K562 (cell line): ENCODE data around the gene MEGF11. TPM values are rescaled to one million over a fixed set of nuclear protein-coding genes. Genes with fewer than 3 reads are reported as not detected.

Experiments
- BRCA1 ChIP-seq, 2 experiments: fragments of 450-650 bp in 1 of 2; sonication (generic) in 1 of 2; formaldehyde crosslinking in 1 of 2; IDR thresholded peaks; 2 replicates each; pipeline versions ENCODE4 v1.5.0 to v1.6.1; 2017 to 2020; ENCODE audit warnings: mild to moderate bottlenecking in 1 of 2, missing genetic modification reagents in 1 of 2
- CXXC5 ChIP-seq: fragments of 250-450 bp; sonication (Bioruptor Pico); IDR thresholded peaks from 2 replicates; pipeline ENCODE4 v1.8.0; 2022; ENCODE audit warnings: inconsistent platforms, mild to moderate bottlenecking, moderate library complexity
- E2F8 ChIP-seq: fragments of 450-650 bp; IDR thresholded peaks from 2 replicates; pipeline ENCODE4 v1.7.1; 2018; ENCODE audit warnings: mild to moderate bottlenecking, low read depth; ENCODE audit not compliant: partially characterized antibody
- MBD2 ChIP-seq: sonication (generic); IDR thresholded peaks from 2 replicates; pipeline ENCODE4 v1.6.1; 2016; ENCODE audit warnings: low read depth, borderline replicate concordance
- NFYB ChIP-seq: IDR thresholded peaks from 2 replicates; pipeline ENCODE4 v1.6.1; 2011; ENCODE audit warnings: mild to moderate bottlenecking, moderate library complexity; ENCODE audit not compliant: insufficient read length; ENCODE audit errors: extremely low read depth
- NKRF ChIP-seq: fragments of 450-650 bp; IDR thresholded peaks from 2 replicates; pipeline ENCODE4 v1.6.1; 2016; ENCODE audit warnings: borderline replicate concordance
- PHB2 ChIP-seq: fragments of 450-650 bp; IDR thresholded peaks from 2 replicates; pipeline ENCODE4 v1.6.1; 2017; ENCODE audit warnings: low read depth
- POLR2A ChIP-seq: fragments of 450-650 bp; conservative IDR thresholded peaks from 2 replicates; pipeline ENCODE4 v1.6.1; 2016
- THAP12 ChIP-seq: fragments of 250-450 bp; sonication (Bioruptor Pico); IDR thresholded peaks from 2 replicates; pipeline ENCODE4 v1.9.0; 2021; ENCODE audit warnings: mild to moderate bottlenecking, inconsistent platforms
- THRB ChIP-seq: fragments of 450-650 bp; formaldehyde crosslinking; conservative IDR thresholded peaks from 2 replicates; pipeline ENCODE4 v1.4.0; 2022; ENCODE audit warnings: mild to moderate bottlenecking, missing genetic modification characterization
- TSC22D4 ChIP-seq: fragments of 450-650 bp; IDR thresholded peaks from 2 replicates; pipeline ENCODE4 v1.6.1; 2016; ENCODE audit warnings: missing genetic modification characterization, missing biosample characterization, control low read depth
- U2AF1 ChIP-seq: fragments of 200-400 bp; formaldehyde crosslinking; optimal IDR thresholded peaks from 2 replicates; pipeline ENCODE3; 2017; ENCODE audit warnings: mild to moderate bottlenecking, low read depth, low read length, moderate library complexity
- ZKSCAN3 ChIP-seq: fragments of 250-450 bp; sonication (Bioruptor Pico); IDR thresholded peaks from 2 replicates; pipeline ENCODE4 v1.4.0; 2020
- ZNF140 ChIP-seq: fragments of 250-450 bp; sonication (Bioruptor Pico); IDR thresholded peaks from 2 replicates; pipeline ENCODE4 v1.8.0; 2021; ENCODE audit warnings: moderate library complexity, mild to moderate bottlenecking, inconsistent platforms
- ZNF398 ChIP-seq: fragments of 250-450 bp; sonication (Bioruptor Pico); IDR thresholded peaks from 2 replicates; pipeline ENCODE4 v1.8.0; 2021; ENCODE audit warnings: moderate library complexity, mild to moderate bottlenecking, inconsistent platforms
- ZSCAN29 ChIP-seq: fragments of 450-650 bp; IDR thresholded peaks from 2 replicates; pipeline ENCODE4 v1.6.1; 2017
- polyA plus RNA-seq, 8 experiments: library from polyadenylated mRNA; depleted of rRNA in 4 of 8; stranded (reverse) in 5 of 8; unstranded in 3 of 8; fragments of >200 nt; fragmentation: Nextera tagmentation in 2 of 8; fragmentation: Illumina TruSeq in 1 of 8; extraction: Ambion mirVana in 2 of 8; extraction: Trizol in 1 of 8; gene quantifications; 2 replicates each; pipeline versions ENCODE4 v1.2.1 to v1.2.3, GENCODE V29; 2011 to 2014; ENCODE audit warnings: inconsistent platforms in 1 of 8, missing spikeins in 1 of 8
- total RNA-seq, 7 experiments: library from RNA; depleted of rRNA in 6 of 7; stranded (reverse); fragments of >200 nt in 6 of 7; fragmentation: Illumina TruSeq in 2 of 7; extraction: Trizol in 2 of 7; gene quantifications; 2 replicates each; pipeline versions ENCODE4 v1.2.1 to v1.2.3, GENCODE V29; 2011 to 2021; ENCODE audit warnings: low replicate concordance in 1 of 7

The MEGF11 gene
- total and polyA plus RNA-seq, 9 of the 15 experiments (the other 6 are each of a cell fraction or from before 2014, with no cell fraction given) = 0.06 to 0.23 (median 0.20) TPM; not detected in 6

- TF ChIP-seq THRB = no peak
- 0 out of 2 replicates have a peak, but pooled peaks have one; percentile 19 for TF ChIP-seq MBD2
- TF ChIP-seq POLR2A = 0 out of 2 replicates have a peak, but pooled peaks have one; percentile 28
- no peak for TF ChIP-seq U2AF1
- TF ChIP-seq THAP12 = no peak
- no peak for TF ChIP-seq PHB2
- TF ChIP-seq ZNF398 (CRISPR knock-in tag) = no peak
- TF ChIP-seq NFYB = no peak
- TF ChIP-seq TSC22D4 (tag) = no peak
- TF ChIP-seq E2F8 = no peak
- no peak for TF ChIP-seq ZNF140 (CRISPR knock-in tag)
- TF ChIP-seq ZSCAN29 = no peak; the same call in 1 of the 2 replicates
- no peak for TF ChIP-seq ZKSCAN3 (CRISPR knock-in tag)
- TF ChIP-seq BRCA1 (IDR thresholded peaks at IDR 0.05) = no peak
- TF ChIP-seq BRCA1 (CRISPR knock-in tag; IDR thresholded peaks at IDR 0.05) = no peak
- no peak; the same call in 1 of the 2 replicates for TF ChIP-seq NKRF
- peak; percentile 31; the same call in 1 of the 2 replicates for TF ChIP-seq CXXC5 (CRISPR knock-in tag)
Observed at GRCh38 chr15:65869954-65870871, 383.3 kb downstream of the MEGF11 start (continued).
